ENCODE measurements around the gene ZMIZ1.

Gene ZMIZ1

DNA sequence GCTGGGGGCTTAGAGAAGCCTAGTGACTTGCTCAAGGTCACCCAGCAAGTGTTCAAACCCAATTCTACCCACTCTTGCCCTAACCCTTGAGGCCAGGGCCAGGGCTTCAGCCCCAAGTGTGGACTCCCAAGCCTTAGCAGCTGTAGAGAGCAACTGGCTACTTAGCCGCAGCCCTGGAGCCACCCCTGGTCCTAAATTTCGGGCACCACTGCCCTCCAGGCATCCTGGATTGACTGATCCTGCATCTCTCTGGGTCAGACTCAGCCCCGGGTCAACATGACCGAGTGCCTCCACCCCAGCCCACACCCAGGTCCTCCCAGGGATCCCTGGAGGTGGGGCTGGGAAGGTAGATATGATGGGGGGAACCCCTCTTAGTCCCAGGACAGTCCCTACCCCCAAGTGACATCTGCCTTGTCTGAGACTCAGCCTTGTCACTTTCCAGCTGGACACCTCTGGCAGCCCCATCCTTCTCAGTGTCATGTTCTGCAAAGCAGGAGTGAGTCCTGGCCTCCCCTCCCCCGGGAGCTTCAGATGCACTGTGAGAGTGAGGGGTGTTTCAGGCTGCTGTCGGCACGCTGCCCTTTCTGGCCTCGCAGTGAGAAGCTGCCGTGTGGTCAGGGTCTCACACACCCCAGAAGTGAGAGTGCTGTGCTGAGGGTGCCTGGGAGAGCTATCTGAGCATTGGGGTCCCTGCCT is 89.8 kb downstream of the ZMIZ1 start:
- no peak for DNase-seq

DNA sequence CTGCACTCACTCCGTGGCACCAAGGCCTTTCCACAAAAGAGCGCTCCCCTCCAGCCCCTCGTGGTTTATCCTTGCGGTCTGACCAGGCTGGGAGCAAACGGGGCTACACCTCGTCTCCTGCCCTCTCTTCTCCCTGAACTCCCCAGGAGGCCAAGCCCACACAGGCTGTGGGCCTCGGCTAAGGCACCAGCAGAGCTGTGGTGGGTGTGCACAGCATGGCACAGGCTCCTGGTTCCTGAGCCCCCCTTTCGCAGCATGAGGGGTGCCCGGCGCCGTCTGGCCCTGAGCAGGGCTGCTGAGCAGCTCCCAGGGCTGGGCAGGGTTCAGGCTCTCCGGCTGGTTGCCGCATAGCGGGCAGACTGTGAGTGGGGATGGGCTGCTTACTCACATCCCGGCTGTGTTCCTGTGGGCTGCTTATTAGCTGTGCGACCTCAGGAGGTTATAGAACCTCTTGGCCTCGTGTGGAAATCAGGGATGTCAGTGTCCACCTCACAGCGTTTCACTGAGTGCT is 90.4 kb downstream of the ZMIZ1 start:
- no peak for DNase-seq

DNA sequence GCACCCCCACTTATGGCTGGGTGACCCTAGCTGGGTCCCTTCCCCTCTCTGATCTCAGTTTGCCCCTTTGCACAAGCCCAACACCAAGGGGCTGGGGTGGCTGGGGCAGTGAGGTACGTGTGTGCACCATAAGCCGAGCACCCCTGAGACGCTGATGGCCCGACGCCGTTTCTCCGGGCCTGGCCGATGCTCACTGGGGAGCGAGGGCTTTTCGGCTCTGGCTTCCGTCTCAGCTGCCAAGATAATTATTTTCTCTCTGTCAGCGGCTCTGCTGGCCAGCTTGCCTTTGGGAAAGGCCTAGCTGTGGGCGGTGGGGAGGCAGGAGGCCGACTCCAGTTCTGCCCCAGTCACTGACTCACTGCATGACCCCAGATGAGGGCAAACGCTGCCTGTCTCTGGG is 91.0 kb downstream of the ZMIZ1 start:
- DNase-seq = no peak

DNA sequence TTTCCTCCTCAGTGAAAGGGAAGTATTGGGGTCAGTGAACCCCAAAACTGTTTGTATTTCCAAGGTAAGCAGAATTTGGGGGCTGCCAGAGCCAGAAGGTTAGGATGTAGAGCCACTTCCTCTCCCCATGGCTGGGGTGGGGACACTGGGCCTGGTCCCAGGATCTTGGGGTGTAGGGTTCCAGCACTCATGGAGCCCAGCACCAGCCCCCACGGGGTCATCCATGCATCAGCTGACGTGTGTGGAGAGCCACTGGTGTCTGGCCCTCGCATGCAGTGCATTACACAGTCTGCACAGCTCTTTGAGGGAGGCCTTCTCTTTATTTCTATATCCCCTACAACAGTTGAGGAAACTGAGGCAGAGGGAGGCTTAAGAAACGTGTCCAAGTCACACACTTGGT is 91.4 kb downstream of the ZMIZ1 start:
- no peak for DNase-seq

DNA sequence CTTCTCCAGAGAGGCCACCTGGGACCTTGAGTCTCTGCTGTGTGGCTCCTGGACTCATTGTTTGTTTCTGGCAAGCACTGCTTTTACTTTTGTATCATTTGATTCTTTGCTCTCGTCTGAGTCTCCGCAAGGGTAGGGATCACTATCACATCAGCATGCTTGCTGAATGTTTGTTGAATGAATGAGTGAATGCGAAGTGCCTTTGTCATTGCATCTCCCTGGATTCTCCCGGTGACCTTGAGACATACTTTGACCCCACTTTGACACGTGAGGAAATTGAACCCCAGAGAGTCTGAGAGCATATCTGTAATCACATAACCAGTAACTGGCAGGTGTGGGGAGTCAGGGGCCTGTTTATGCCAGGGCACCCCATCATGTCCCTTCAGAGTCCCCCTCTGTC is 92.8 kb downstream of the ZMIZ1 start:
- DNase-seq = no peak

DNA sequence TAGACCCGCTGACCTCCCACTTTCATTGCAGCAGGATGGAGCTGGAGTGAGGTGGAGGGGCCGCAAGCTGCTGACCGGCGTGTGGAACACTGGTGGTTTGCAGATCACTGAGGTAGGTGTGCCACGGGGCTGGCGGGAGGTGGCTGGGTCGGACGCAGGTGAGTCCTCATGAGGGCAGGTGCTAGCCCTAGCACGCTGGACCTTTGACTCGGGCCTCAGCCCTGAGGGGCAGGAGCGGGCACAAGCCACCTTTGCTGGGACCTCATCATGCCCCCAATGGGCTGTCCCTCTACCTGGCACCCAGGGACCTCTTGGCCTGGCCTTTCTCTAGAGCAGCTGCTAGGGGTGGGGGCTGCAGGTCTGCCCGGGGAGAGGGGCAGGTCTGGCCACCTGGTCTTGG is 93.3 kb downstream of the ZMIZ1 start:
- no peak for DNase-seq

DNA sequence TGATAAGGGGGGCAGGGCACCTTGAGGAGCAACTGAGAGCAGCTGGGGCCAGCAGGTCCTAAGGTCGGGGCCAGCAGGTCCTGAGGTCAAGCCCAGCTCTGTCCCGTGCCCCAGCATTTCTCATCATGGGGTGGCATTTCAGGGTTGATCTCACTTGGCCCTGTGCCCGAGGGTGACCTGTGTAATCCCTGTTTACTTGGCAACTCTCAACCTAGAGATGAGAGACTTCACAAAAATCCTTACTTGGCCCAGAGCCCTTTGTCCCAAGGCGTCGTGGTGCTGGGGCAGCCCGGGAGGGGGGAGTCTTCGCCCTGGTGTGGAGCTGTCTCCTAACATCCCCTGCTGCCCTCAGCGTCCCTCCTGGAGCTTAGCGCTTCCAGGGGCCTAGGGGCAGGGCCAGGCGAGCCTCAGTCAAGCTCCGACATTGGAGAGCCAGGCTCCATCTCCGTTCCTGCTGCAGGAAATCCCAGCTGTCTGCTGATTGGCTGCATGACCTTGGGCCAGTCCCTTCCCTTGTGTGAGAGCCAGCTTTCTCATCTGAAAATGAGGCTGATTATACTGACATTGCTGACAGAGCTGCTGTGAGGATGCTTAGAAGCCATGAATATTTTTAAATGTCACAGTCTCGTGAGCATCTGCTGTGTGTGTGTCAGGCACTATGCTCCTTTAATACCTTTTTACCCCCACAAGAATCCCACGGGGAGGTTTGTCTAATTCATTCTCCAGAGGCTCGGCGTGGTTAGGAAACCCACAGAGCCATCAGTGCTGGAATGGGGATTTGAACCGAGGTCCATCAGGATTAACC is 94.3 kb downstream of the ZMIZ1 start:
- DNase-seq = no peak

DNA sequence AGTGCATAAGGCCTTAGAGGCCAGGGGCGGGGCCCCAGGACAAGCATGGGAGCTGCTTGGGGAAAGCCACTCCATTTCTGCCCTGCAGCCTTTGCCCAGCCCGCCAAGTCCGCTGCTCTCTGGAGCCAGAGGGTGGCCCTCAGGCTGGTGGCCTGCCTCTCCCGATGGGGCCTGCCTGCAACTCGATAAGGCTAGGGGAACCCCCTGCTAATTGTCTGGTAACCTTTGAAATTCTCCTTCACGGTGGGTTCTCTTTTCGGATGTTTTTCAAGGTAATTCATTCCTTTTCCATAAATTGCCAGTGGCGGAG is 94.9 kb downstream of the ZMIZ1 start:
- no peak for DNase-seq

DNA sequence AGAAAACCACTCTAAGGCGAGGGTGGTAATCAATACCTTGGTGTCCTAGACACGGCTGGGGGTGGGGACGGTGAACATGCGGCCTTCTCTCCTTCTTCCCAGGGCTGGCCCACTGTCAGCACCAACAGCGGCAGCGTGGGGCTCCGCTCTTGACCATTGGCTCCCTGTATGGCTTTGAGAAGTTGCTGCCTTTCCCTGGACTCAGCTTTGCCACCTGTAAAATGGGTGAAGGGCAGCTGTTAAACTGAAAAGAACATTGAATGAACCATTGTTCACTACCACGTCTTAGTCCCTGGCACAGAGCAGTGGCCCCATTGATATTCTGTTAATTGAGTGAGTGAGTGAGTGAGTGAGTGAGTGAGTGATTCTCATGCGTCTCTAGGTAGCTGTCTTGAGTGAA is 95.3 kb downstream of the ZMIZ1 start:
- DNase-seq = no peak

DNA sequence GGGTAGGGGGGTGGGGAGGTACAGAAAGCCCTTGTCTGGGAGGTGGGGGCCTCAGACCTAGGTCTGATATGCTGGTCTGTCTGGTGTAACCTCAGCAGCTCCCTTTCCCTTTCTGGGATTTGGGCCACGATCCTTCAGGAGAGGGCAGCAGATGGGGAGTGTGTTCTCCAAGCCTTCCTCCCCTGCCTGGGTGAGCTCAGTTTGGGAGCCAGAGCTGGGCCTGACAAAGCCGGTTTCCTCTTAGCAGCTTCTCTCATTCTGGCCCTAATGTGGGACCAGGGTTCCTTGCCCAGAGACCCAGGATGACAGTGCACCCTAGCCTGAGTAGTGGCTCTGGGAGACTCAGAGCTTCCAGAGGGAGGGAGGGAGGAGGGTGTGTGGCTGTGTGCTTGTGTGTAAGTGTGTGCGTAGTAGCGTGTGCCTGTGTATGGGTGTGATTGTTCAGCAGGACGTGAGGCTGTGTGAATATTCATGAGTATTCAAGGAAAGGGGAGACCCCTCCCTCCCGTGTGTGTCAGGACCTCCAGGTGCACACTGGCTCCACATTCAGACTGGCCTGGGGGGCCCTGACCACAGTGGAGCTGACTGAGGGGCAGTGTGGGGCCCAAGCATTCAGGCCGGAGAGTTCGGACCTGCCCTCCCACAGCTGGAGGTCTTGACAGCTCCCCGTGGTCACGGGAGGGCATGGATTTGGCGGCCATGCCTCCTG is 96.5 kb downstream of the ZMIZ1 start:
- DNase-seq = no peak

DNA sequence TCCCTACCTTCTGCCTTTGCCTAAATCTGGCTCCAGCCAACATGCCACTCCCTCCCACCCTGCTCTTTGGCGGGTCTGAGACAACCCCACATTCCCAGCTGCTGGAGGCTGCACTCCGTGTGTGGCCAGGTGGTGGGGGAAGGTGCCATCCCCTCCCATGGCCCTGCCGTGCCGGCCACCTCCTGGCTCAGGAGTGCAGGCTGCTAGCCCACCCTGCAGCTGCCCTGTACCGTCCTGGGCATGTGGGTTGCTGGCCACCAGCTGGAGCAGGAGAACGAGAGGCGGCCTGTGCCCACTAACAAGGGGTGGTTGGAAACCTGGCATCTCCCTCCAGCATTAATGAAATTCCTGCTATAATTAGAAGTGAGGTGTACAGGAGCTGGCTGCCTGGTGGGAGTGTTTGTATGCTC is 97.6 kb downstream of the ZMIZ1 start:
- no peak for DNase-seq

DNA sequence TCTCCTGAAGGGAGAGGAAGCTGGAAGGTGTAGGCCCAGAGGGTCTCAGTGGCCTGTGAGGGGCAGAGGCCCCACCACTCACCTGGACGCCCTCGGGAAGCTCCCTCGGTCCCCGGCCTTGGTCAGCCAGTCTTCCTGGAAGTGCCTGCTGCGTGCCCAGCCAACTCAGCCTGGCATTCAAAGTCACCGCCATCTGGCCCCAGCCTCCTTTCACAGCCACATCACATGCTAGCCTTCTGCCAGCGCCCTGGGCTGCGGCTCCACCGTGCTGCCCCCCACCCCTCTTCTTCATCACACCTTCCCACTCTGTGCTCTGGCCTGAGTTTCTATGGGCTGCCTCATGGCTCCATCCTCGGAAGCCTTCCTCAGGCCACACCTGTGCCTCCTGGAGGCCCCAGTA is 98.0 kb downstream of the ZMIZ1 start:
- no peak for DNase-seq

DNA sequence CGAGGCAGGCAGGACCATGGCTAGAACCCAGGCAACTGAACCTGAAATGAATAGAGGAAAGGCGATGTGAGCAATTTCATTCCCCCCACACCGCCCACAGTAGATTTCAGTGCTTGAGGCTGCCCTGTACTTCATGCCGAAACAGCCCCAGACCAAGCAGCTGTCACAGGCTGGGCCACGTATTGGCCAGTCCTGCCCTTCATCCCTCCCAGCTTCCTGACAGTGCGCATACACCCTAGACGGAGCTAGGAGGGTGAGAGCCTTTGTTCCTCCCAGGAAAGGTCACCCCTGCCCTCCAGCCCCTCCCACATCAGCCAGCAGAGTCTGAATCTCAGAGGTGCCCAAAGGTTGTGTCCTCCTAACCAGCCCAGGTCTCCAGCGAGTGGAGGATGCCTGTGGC is 98.8 kb downstream of the ZMIZ1 start:
- DNase-seq = no peak

DNA sequence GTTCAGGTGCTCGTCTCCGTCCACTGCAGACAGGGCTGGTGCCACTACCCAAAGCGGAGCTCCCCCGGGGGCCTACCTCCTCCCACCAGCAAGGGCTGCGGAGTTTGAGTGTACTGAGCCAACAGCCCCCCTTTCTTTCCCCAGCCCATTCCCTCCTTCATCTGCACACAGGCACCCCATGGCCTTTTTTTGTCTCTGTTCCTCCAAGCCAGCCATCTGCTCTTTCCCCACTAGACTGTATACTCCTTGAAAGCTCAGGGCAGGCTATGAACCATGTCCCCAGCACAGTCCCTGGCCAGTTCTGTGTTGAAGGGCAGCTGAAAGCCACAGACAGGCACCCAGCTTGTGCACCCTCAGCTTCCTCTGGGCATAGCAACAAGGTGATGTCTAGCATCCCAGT is 99.4 kb downstream of the ZMIZ1 start:
- DNase-seq = no peak

DNA sequence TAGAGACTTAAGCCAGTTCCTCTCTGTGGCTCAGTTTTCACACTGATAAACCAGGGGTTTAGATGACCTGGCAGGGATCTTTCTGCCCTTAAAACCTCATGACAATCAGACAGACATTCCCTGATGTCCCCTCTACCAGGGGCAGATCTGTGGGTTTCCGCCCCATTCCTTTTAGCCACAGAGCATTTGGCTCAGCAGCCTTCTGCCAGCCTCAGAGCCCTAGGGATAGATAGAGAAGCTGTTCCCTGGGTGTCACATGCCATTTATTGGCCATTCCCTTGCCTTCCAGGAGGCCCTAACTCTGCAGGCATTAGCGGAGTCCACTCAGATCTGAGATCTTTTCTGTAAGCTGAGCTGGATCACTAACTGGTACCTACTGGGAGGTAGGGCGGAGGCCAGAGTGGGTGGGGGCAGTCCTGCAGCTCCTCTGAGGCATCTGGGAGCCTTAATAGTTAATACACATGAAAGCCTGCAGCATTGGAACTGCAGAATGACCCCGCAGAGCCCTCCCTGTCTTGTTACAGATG is 101.5 kb downstream of the ZMIZ1 start:
- no peak for DNase-seq

DNA sequence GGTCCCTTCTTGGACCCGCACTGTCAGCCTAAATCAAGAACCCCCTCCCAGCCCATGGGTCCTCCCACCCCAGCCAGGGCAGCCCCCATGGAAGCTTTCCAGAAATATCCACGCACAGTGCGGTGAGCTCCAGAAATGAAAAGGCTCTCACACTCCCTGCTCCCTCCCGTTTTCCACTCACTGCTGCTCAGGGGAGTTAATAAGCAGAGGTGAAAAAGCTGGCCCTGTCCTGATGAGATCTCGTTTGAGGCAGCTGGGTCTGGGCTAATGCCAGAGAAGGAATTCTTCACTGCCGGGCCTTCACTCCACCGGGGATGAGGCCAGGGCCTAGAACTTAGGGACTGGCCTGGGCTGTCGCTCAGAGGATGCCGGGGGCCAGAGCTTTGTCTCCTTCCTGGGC is 102.2 kb downstream of the ZMIZ1 start:
- no peak for DNase-seq

DNA sequence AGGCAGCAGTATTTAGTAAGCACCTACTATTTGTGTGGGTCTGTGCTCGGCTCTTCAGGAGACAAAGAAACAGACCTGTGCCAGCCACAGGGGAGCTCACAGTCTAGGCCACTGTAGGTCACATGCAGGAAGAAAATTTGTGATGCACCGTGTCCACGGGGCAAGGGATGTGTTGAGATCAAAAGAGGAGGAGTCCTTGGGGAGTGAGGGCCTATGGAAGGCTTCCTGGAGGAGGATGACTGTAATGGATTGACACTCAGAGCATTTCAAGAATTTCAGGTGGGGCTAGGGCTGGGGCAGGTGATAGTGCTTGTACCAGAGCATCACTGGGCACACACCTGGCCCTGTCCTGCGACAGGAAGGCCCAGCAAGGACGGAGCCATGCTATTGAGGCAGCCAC is 102.7 kb downstream of the ZMIZ1 start:
- DNase-seq = no peak

DNA sequence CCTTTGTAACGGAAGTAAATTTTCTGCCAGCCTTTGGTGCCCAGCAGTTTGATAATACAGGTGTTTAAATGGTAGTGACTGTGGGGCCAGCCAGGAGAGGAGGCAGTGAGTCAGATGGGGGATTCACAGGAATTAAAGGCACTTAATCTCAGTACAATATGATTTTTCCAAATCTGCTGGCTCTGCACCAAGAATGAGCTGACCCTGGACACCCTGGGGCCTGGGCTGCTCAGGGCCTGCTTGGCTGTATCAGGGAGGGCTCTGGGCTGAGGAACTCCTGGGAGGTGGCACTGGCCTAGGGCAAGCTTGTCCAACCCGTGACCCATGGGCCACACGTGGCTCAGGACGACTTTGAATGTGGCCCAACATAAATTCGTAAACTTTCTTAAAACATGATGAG is 104.1 kb downstream of the ZMIZ1 start:
- no peak for DNase-seq

DNA sequence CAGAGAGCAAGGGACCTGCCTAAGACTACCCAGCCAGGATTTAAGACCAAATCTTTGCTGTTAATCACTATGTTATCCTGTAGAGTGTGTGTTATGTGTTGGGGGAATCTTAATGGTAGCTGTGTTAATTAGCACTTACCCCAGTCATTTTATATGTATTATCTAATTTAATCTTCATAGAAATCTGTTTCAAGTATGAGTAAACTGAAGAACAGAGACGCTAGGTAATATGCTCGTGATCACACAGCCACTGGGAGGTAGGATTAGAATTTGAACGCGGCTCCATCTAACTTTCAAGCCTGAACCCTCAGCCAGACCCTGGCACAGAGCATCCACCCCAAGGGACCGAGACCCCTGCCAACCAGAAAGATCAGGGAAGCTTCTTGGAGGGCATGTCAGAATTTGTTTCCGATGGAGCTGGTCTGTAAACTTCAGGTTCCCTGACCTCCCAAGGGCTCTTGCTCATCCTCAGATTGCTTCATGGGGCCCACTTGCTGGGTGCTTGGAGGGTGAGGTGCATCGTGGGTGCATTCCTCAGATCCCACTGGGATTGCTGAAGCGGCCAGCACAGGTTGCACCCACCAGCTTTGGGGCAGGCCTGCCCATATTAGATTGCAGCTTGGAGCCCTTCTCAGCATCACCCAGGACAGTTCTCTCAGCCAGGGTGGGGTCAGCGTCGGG is 105.0 kb downstream of the ZMIZ1 start:
- DNase-seq = no peak

DNA sequence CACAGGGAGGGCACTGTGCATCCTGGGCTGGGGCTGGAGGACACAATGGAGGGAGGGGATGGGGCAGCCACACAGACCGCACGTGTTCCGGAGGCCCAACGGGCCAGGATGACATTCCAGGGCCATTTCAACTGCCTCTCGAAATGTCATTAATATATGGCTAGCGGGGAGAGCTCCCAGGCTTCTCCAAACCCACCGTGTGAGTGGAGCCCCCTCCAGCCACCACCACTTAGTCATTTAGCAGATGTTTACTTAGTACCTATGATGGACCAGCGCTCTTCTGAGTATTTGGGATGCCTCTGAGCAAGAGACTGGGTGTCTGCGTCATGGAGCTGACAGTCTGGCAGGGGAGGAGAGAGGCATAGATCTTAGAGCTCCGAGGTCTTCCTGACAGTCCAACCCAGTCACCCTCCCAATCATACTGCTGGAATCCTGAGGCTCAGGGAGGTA is 107.3 kb downstream of the ZMIZ1 start:
- no peak for DNase-seq

DNA sequence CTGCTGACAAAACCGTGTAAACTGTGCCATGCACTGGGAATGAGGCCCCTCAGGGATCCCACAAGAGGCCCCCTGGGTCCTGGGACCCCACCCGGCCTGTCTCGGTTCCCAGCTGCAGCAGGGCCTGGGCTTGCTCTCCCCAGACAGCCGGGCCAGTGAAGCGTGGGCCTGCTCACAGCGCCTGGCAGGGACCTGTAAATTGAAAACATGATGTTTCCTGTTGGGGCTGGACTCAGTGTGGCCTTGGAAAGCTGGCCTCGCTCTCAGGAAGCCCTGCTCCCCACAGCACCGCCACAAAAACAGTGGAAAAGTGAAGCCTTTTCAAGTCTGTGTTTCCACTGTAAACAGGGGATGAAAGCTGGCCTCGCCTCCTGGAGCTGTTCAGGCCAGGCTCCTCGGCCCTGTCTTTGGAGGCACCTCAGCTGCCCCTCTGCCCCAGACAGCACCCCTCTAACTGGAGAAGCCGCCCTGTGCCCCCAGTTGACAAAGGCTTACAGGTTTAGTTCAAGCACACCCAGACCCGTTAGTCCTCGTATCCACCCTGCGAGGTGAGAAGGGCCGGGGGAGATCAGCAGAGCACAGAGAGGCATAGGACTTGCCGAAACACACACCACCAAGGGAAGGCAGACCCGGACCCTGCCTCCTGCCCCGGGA is 108.3 kb downstream of the ZMIZ1 start:
- DNase-seq = no peak

DNA sequence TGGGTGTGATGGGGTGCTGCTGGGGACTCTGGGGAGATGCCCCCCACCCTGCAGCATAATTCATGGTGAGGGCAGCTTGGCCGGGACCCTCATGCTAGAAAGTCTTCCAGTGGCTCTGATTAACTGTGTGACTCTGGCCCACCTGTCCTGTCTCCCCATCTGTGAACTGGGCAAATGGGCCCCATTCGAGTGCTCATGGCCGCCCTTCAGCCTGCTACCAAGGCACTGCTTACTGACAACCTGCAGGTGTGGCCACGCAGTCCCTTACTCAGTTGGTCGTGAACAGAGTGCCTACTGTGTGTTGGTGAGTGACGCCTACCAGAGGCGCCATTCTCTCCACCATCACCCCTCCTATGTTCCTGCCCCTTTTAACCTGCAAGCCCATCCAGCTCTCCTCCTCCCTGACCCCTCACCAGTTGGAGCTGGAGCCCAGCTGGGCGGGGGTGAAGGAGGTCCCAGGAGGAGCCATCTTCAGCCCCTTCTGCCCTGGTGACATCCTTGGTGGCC is 109.4 kb downstream of the ZMIZ1 start:
- no peak for DNase-seq

All from activated CD4-positive, alpha-beta T cell treated with anti-CD3 and anti-CD28 coated beads for 1 hour (primary cell).